Nephron (organoid): Measurements from ENCODE around the gene PROX2.

ENCODE experiments used
- H3K27ac Mint-ChIP-seq, 3 experiments: 2 replicates each; pipeline ENCODE4 v1.8.0; 2020; ENCODE audit warnings: mixed read lengths in 3 of 3, mild to moderate bottlenecking in 2 of 3, moderate library complexity in 1 of 3
- H3K27me3 Mint-ChIP-seq: 2 replicates; pipeline ENCODE4 v1.8.0; 2021; ENCODE audit warnings: low read depth, mild to moderate bottlenecking, moderate library complexity, mixed read lengths
- H3K36me3 Mint-ChIP-seq: 2 replicates; pipeline ENCODE4 v1.8.0; 2020; ENCODE audit warnings: low read depth, mixed read lengths
- H3K4me1 Mint-ChIP-seq: 2 replicates; pipeline ENCODE4 v1.8.0; 2020; ENCODE audit warnings: mixed read lengths
- H3K4me3 Mint-ChIP-seq, 3 experiments: 2 replicates each; pipeline ENCODE4 v1.8.0; 2020; ENCODE audit warnings: mild to moderate bottlenecking in 3 of 3, mixed read lengths in 3 of 3, moderate library complexity in 2 of 3
- H3K9me3 Mint-ChIP-seq: 2 replicates; pipeline ENCODE4 v1.8.0; 2020; ENCODE audit warnings: mixed read lengths
- CTCF ChIP-seq, 3 experiments: fragments of 200-600 bp; sonication (generic); IDR thresholded peaks; one replicate each; pipeline ENCODE4 v1.5.0; 2021; ENCODE audit warnings: antibody characterized with exemption in 3 of 3; ENCODE audit not compliant: unreplicated experiment in 3 of 3

The PROX2 gene

GRCh38 chr14:74908861-74909341 is 33.0 kb upstream of the PROX2 start:
- Mint-ChIP-seq H3K36me3 (peaks cover 5% of the 10 kb centered on the region), H3K4me3 (no peak overlapping the region), H3K4me1 (peaks cover 13% of the 10 kb centered on the region), H3K27me3 (no peaks in the 10 kb centered on the region), H3K9me3 (no peaks in the 10 kb centered on the region), H3K27ac (peak overlapping the region in 1 of 3 experiments; percentile 33)
- TF ChIP-seq CTCF (IDR thresholded peaks at IDR 0.05; ENCODE audit: unreplicated experiment in 3 of 3): no peak

GRCh38 chr14:74907744-74908143 is 31.8 kb upstream of the PROX2 start:
- no peak for TF ChIP-seq CTCF (IDR thresholded peaks at IDR 0.05; ENCODE audit: unreplicated experiment in 3 of 3)
- peaks cover 11% of the 10 kb centered on the region for H3K36me3 Mint-ChIP-seq
- peaks cover 13% of the 10 kb centered on the region for H3K4me1 Mint-ChIP-seq
- H3K27ac Mint-ChIP-seq: no peak overlapping the region
- H3K4me3 Mint-ChIP-seq: no peak overlapping the region
- H3K9me3 Mint-ChIP-seq: no peaks in the 10 kb centered on the region
- no peaks in the 10 kb centered on the region for H3K27me3 Mint-ChIP-seq

- Mint-ChIP-seq H3K27ac (no peak overlapping the region), H3K9me3 (no peaks in the 10 kb centered on the region), H3K4me3 (no peak overlapping the region), H3K27me3 (no peaks in the 10 kb centered on the region), H3K4me1 (peaks cover 13% of the 10 kb centered on the region), H3K36me3 (peaks cover 18% of the 10 kb centered on the region)
- TF ChIP-seq CTCF (IDR thresholded peaks at IDR 0.05; ENCODE audit: unreplicated experiment in 3 of 3): no peak
These were observed 31.1 kb upstream of the PROX2 start for GRCh38 chr14:74906925-74907521.

DNA sequence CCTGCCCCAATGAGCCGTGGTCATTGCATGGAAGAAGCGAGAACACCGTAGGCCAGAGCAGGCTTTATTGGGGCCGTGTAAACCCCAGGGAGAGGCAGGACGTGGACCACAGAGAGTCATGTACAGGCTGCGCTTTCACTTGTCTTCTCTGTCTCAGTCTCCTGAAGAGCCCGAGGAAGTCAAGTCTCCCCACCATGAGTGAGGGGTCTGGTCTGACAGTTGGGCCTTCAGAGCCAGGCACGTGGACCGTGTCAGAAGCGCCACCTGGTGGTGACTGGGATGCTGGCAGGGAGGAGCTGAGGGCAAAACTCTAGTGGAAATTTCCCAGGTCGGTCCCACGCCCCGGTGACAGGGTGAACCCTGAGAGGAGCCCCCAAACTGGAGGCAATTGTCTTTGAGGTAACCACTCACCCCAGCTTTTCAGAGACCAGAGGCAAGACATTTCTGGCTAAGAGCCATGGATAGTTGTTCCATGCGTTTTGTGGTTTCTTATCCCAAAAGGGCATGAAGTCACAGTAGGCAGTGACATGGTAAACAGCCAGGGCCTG is 29.7 kb upstream of the PROX2 start:
- H3K4me3 Mint-ChIP-seq: no peak overlapping the region
- peaks cover 30% of the 10 kb centered on the region for H3K36me3 Mint-ChIP-seq
- H3K4me1 Mint-ChIP-seq: peaks cover 13% of the 10 kb centered on the region
- peak; percentile 82 to 87 (median 86) for TF ChIP-seq CTCF (IDR thresholded peaks at IDR 0.05; ENCODE audit: unreplicated experiment in 3 of 3)
- no peaks in the 10 kb centered on the region for H3K9me3 Mint-ChIP-seq
- H3K27me3 Mint-ChIP-seq: no peaks in the 10 kb centered on the region
- peak overlapping the region in 1 of 3 experiments; percentile 56 for H3K27ac Mint-ChIP-seq

DNA sequence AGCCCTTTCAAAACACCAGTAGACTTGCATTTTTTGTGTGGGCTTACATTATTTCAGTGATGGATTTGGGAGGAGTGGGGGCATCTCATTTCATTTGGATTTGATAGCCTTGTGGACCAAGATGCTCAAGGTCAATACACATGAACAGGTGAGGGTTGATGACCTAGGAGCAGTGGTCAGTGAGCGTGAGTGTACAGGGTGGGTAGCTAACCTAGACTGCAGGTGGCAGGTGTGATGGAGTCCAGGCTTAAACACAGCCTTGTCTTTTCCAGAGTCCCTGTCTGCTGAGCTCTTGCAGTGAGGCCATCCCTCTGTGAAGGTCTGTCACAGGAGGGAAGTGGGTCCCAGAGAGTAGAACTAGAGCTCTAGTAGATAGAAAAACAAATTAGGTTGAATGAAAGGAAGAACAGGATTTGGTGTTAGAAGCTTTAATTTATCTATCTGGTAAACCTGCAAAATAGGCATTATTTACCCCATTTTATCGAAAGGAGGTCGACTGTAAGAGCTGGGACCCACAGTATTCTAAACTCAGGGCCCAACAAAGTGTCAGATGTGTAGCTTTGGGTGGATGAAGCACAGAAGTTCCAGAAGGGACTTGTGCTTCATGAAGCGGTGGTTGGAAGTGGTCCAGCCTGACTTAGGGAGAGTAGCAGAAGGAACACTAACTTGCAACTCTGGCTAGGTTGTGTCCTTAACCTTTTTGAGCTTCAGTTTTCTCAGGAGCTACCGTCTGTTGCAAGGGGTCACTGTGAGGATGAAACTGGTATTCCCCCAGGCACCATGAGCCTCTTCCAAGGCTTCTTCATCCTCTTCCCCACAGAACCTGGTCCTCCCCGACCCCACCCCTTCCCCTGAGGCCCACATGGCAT is 28.9 kb upstream of the PROX2 start:
- H3K27ac Mint-ChIP-seq: peak overlapping the region in 1 of 3 experiments; percentile 0
- no peak overlapping the region for H3K4me3 Mint-ChIP-seq
- H3K4me1 Mint-ChIP-seq: peaks cover 13% of the 10 kb centered on the region
- H3K36me3 Mint-ChIP-seq: peaks cover 38% of the 10 kb centered on the region
- no peaks in the 10 kb centered on the region for H3K27me3 Mint-ChIP-seq
- H3K9me3 Mint-ChIP-seq: no peaks in the 10 kb centered on the region
- TF ChIP-seq CTCF (IDR thresholded peaks at IDR 0.05; ENCODE audit: unreplicated experiment in 3 of 3): no peak
